Body of pancreas (tissue), 4 donors: Measurements from ENCODE around the gene SEL1L. TPM values are rescaled to one million over a fixed set of nuclear protein-coding genes. Genes with fewer than 3 reads are reported as not detected.

Experiments used
- ATAC-seq: fragments of 150-250 bp; one replicate; pipeline ENCODE4 v1.9.1; 2016
- DNase-seq, 4 donors: peaks; one replicate each; pipeline ENCODE4 v3.0.0-alpha.2; 2019
- H3K27ac ChIP-seq, 4 donors: fragments of 200-600 bp; sonication (generic); 1 replicate in 3 of 4; 2 replicates in 1 of 4; pipeline versions ENCODE4 v1.5.1 to v1.6.1; 2016 to 2019; ENCODE audit warnings: mild to moderate bottlenecking in 1 of 4, mixed read lengths in 1 of 4, moderate library complexity in 1 of 4
- H3K27me3 ChIP-seq, 2 donors: fragments of 200-600 bp; sonication (generic); one replicate each; pipeline ENCODE4 v1.6.0; 2016; ENCODE audit warnings: mild to moderate bottlenecking in 1 of 2
- H3K36me3 ChIP-seq, 2 donors: fragments of 200-600 bp; sonication (generic); replicated peaks in 1 of 2; 2 replicates each; pipeline ENCODE4 v1.5.1; 2016; ENCODE audit warnings: low read depth in 2 of 2; ENCODE audit not compliant: insufficient read depth in 1 of 2
- H3K4me1 ChIP-seq: fragments of 200-600 bp; sonication (generic); one replicate; pipeline ENCODE4 v1.6.0; 2016
- H3K4me3 ChIP-seq, 2 donors: fragments of 200-600 bp; sonication (generic); 1 replicate in 1 of 2; 2 replicates in 1 of 2; pipeline ENCODE4 v1.5.1; 2016 to 2019
- H3K9me3 ChIP-seq, 3 donors: fragments of 200-600 bp; sonication (generic); 1 replicate in 2 of 3; 2 replicates in 1 of 3; pipeline ENCODE4 v1.5.1; 2016
- POLR2A ChIP-seq, 3 donors: fragments of 450-650 bp; IDR thresholded peaks; one replicate each; pipeline ENCODE4 v1.6.1; 2016; ENCODE audit warnings: antibody characterized with exemption in 3 of 3, mild to moderate bottlenecking in 2 of 3
- WGBS, 2 donors: methylation state at CpG; one replicate each; pipeline ENCODE4 v1.1.5; 2017; 5-methylcytosine and 5-hydroxymethylcytosine counted together
- intact Hi-C: fragments of 100-400 bp; cut with DNase I; formaldehyde crosslinking; loops from one replicate; pipeline ENCODE4 v1.15.1; 2023
- total RNA-seq, 2 donors: library from RNA; depleted of rRNA; stranded (reverse); fragments of >200 nt; gene quantifications; one replicate each; pipeline ENCODE4 v1.1.0, GENCODE V29; 2016
- TF ChIP-seq, protein P1 (sequence below), 7 experiments: fragments of 450-650 bp in 4 of 7; fragments of 200-600 bp in 3 of 7; sonication (generic) in 3 of 7; IDR thresholded peaks; one replicate each; pipeline ENCODE4 v1.5.1; 2016 to 2019; ENCODE audit warnings: antibody characterized with exemption in 7 of 7

The SEL1L gene
- total RNA-seq, 2 donors from 2014 or later = 183 to 268 TPM

DNA sequence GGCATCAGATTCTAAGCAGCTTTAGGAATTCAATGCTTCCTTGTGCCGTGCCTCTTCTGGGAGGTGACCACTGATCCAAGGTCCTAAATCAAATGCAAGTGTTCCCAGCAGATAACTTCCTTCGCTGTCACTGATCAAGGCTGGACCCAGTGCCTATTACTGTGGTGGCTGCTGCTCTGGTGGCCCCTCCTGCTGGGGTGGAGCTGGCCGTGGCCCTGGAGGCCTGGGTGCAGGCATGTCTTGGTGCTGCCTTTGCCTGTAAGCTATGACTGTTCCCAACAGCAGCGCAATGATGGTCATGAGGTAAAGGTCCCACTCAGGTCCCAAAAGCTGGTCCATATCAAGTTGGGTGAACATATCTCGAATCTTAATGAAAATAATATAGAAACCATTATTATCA lies 56.8 kb downstream of the SEL1L start:
- Histone ChIP-seq H3K27ac (no peak overlapping the region), H3K4me3 (no peak overlapping the region), H3K4me1 (peaks cover 56% of the 10 kb centered on the region), H3K27me3 (no peaks in the 10 kb centered on the region), H3K36me3 (peaks cover 12 to 45% of the 10 kb centered on the region in 2 donors), H3K9me3 (no peaks in the 10 kb centered on the region)
- WGBS, 2 donors = 55 to 60% methylated on average over 5 of the region's 5 CpGs
- no peak for DNase-seq
- intact Hi-C loops = no loop called here
- no peak for TF ChIP-seq POLR2A (IDR thresholded peaks at IDR 0.05)
- TF ChIP-seq, protein P1, sequence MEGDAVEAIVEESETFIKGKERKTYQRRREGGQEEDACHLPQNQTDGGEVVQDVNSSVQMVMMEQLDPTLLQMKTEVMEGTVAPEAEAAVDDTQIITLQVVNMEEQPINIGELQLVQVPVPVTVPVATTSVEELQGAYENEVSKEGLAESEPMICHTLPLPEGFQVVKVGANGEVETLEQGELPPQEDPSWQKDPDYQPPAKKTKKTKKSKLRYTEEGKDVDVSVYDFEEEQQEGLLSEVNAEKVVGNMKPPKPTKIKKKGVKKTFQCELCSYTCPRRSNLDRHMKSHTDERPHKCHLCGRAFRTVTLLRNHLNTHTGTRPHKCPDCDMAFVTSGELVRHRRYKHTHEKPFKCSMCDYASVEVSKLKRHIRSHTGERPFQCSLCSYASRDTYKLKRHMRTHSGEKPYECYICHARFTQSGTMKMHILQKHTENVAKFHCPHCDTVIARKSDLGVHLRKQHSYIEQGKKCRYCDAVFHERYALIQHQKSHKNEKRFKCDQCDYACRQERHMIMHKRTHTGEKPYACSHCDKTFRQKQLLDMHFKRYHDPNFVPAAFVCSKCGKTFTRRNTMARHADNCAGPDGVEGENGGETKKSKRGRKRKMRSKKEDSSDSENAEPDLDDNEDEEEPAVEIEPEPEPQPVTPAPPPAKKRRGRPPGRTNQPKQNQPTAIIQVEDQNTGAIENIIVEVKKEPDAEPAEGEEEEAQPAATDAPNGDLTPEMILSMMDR (IDR thresholded peaks at IDR 0.05) = no peak
- ATAC-seq = no peak

DNA sequence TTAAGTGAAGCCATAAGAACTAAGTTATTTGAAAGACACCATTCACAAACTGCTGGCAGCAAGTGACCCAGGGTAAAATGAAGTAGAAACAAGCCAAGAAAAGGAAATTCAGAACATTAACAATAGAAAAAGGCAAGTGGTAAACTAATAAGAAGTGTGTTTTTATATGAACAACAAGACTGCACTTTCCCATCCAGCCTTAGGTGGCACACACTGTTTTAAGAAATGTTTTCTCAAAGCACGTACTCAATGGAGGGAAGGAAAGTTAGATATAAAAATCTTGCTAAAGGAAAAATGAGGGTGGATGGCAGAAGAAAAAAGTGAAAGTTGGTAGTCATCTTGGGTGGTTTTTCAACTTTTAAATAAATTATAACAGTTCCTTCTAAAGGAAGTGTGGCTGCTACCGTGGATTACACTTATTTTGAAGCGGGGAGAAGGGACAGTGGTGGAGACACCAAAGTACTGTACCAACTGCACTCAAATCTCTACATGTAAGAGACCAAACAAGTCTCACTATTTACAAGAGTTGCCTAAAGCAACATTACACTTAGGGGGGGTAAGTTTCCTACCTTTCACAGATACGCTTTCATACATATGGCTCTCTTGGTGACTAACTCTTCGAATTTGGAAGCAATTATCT lies 58.8 kb downstream of the SEL1L start:
- H3K4me1 ChIP-seq = peaks cover 41% of the 10 kb centered on the region
- peak overlapping the region in 1 of 4 donors; percentile 53 for H3K27ac ChIP-seq
- H3K27me3 ChIP-seq = no peaks in the 10 kb centered on the region
- no peaks in the 10 kb centered on the region for H3K9me3 ChIP-seq
- DNase-seq = no peak
- intact Hi-C loops = no loop called here
- H3K4me3 ChIP-seq = no peak overlapping the region
- TF ChIP-seq, protein P1 (IDR thresholded peaks at IDR 0.05) = no peak
- no peak for TF ChIP-seq POLR2A (IDR thresholded peaks at IDR 0.05)
- 81 to 83% methylated on average over 5 of the region's 5 CpGs for WGBS, 2 donors
- no peak for ATAC-seq
- H3K36me3 ChIP-seq = peaks cover 12 to 36% of the 10 kb centered on the region in 2 donors

DNA sequence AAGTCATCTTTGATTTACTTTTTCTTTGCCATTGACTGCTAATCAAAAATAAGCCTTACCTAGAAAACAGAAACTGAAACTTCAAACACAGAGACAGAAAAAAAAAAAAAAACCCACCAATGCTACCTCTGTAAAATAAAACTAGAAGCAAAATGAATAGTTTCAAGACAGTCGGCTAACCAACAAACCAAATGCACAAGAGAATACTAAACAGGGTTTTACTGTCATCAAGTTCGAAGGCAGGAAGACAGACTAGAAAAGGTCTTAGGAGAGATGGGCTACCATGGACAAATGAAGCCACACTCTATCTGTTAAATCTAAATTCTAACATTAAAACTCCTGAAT lies 59.5 kb downstream of the SEL1L start:
- WGBS, 2 donors = 49 to 84% methylated on average over 2 of the region's 2 CpGs
- H3K4me3 ChIP-seq = no peak overlapping the region
- no peaks in the 10 kb centered on the region for H3K9me3 ChIP-seq
- H3K27ac ChIP-seq = peak overlapping the region in 1 of 4 donors; percentile 53
- no peak for ATAC-seq
- peaks cover 35% of the 10 kb centered on the region for H3K4me1 ChIP-seq
- TF ChIP-seq POLR2A (IDR thresholded peaks at IDR 0.05) = no peak
- TF ChIP-seq, protein P1 (IDR thresholded peaks at IDR 0.05) = no peak
- H3K36me3 ChIP-seq = peaks cover 12 to 32% of the 10 kb centered on the region in 2 donors
- no peak for DNase-seq
- intact Hi-C loops = no loop called here
- H3K27me3 ChIP-seq = no peaks in the 10 kb centered on the region

DNA sequence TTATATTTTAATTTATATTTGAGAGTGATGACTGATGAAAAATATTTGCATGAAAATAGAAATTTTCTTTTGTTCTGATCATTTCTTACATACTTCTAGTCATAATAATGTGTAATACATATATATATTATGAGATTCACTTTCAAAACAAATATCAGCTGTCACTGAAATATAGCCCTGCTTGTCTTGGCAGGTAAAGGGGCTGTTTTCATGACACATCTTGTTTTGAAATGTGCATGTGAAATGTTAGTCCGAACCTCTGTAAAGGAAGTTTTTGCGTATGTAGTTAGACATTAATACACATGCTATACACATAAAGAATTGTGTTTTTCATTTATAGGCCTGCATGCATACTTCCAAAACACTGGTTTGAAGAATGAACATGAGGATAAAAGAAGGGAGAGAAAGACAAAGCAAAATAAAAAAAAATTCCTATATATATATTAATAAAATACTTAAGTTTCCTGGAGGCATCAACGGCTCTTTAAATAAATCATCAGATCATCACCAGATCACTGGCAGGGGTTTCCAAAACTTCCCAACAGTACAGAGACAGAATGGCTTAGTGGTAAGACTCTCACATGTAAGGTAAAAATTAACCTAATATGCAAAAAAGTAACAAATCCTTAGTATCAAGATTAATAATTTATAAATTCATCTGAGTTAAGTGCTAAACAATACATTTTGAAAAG lies 60.1 kb downstream of the SEL1L start:
- peaks cover 12 to 28% of the 10 kb centered on the region in 2 donors for H3K36me3 ChIP-seq
- H3K9me3 ChIP-seq = no peaks in the 10 kb centered on the region
- DNase-seq (no peak), ATAC-seq (no peak)
- H3K27me3 ChIP-seq = no peaks in the 10 kb centered on the region
- H3K4me1 ChIP-seq = peaks cover 34% of the 10 kb centered on the region
- peak overlapping the region in 1 of 4 donors; percentile 53 for H3K27ac ChIP-seq
- intact Hi-C loops = no loop called here
- WGBS, 2 donors = 59 to 60% methylated on average over 3 of the region's 3 CpGs
- TF ChIP-seq, protein P1 (IDR thresholded peaks at IDR 0.05) = no peak
- TF ChIP-seq POLR2A (IDR thresholded peaks at IDR 0.05) = no peak
- no peak overlapping the region for H3K4me3 ChIP-seq
